ENCODE results near the gene TASOR2.

TASOR2 gene

DNA sequence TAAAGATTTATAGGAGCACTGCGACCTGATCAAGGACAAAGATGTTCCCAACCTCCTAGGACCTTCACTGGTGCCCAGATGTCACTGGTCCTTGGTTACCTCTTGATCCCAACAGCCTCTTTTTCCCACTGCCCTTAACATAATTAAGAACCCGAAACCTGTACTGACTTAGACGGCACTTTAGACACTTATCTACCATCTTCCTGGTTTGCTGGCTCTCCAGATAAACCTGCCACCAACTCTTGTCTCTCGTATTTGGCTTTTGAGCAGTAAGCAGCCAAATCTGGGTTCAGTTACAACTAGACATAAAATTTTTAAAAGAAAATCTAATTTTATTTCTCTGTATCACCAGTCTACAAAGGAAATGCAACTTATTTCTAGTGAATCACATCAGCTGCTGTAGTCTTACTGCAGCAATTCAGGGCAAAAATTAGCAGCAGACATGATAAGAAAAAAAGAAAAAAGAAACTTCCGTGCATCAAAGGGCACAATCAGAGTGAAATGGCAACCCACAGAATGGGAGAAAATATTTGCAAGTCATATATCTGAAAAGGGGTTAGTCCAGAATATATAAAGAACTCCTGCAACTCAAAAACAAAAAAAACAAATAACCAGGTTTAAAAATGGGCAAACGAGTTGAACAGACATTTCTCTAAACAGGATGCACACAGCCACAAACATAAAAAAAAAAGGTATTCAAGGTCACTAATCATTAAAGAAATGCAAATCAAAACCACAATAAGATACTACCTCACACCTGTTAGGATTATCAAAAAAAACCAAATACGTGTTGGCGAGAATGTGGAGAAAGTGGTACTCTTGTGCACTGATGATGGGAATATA lies 27.7 kb upstream of the TASOR2 start:
- no peak for DNase-seq

DNA sequence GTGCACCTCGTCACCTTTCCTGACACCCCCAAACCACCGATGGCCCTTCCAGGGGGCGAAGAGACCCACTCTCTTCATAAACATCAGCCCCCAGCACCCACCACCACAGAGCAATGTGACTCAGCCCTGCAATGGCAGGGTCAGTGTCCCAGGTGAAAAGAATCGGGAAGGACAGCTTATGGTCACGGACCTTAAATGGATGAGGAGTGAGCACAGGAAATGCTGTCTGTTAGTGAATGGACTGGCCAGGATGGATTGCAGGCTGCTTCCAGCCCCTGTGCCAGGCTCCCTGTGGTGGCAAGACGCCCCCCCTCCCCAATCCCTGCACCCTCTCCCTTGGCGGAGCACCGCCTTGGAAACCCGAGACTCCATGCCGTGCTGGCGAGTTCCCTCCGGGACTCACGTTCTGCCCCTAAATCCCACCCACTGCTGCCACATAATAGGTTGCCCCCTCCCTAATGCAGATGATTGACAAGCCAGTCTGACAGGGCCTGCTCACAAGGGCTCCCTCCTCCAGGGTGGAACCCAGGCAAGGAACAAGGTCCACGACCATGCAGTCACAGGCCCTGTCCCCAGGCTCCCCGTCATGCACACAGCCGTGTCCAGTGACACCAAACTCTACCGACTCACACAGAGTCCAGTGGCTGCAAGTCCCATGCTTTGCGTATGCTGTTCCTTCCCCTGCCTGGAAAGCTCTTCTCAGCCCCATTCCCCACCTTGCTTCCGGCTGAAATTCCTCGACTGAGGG lies 25.6 kb upstream of the TASOR2 start:
- no peak for DNase-seq

DNA sequence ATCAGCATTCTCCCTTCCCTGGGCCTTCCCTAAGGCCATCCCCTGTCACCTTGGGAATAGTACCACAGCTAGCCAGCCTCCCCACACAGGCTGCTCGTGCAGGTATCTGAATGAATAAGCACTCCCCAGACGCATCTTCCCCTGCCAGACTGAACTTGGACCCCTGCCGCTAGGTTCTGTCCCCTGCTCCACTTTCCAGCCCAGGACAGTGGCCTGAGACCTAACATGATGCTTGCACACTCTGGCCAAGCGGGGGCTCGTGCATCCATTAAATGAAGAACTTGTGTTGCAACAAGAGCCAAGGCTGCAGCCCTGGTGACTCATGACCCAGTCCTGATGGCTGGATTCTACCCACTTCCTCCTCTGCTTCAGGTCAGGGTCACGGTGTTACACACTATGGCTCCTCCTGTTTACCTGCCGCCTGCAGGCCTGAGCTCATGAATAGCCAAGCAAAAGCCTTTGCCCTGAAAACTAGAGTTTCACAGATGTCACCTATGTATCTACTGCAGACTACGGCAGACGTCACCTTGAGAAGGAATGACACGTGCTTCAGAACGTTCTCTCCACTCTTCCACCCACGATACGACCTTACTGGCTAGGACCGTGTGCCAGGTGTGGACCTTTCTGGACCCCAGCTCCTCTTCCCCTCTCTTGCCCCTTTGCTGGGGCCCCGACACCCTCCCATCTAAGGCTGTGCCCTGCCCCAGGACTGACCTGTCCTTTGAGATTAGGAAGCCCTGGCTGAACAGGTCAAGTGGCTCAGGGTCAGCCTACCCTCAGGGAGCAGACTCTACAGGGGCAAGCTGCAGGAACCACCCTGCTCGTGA lies 24.7 kb upstream of the TASOR2 start:
- no peak for DNase-seq

DNA sequence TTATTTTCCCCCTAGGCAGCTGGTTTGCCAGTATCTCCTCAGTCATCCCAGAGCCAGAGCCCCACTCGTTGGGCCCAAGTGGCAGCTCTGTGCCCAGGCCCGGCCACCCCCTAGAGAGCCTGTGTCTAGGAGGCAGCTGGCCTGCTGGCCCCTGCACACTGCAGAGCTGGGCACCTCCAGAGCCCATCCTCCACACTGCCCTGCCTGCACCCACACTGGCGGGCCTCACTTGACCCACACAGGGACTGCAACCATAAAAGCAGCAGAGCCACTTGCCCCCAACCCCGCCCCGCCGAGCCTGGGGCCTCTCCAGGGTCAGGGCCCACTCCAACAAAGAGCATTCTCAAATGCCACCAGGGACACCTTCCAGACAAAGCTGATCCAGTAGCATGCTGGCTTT lies 23.6 kb upstream of the TASOR2 start:
- no peak for DNase-seq

DNA sequence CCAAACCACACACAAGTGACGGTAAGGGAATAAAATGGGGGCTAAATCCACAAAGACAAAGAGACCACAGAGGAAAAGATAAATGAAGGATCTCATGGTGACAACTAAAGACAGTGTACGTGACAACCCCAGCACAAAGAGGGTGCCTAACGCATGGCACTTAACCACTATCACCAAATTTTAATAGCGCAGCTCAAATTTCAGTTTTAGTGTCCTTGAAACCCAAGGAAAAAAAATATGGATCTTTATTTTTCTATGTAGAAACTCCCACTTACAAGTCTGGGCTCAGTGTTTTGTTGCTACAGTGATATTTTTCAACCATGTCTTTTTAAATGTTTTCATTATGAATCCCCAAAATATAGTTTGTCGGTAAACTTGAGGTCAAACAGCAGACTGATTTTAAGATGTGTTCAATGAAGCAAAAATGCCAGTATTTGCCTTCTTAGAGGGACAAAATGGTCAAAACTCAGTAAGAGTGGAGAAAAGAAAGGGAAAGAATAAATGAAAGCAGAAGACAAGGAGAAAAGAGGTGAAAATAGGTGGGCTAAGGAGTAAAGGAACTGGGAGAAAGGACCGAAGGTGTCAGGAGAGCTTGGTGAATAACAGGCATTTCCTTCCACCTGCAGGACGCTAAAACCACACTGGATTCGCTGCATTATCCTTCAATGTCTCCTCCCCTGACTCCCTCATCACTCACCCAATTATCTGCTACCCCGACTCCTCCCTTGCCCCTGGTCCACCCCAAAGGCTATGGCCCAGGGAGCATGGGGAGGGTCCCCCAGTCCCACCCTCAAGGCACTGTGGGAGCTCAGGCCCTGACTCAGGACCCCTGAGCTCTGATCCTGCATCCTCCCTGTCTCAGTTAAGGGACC lies 21.7 kb upstream of the TASOR2 start:
- no peak for DNase-seq

DNA sequence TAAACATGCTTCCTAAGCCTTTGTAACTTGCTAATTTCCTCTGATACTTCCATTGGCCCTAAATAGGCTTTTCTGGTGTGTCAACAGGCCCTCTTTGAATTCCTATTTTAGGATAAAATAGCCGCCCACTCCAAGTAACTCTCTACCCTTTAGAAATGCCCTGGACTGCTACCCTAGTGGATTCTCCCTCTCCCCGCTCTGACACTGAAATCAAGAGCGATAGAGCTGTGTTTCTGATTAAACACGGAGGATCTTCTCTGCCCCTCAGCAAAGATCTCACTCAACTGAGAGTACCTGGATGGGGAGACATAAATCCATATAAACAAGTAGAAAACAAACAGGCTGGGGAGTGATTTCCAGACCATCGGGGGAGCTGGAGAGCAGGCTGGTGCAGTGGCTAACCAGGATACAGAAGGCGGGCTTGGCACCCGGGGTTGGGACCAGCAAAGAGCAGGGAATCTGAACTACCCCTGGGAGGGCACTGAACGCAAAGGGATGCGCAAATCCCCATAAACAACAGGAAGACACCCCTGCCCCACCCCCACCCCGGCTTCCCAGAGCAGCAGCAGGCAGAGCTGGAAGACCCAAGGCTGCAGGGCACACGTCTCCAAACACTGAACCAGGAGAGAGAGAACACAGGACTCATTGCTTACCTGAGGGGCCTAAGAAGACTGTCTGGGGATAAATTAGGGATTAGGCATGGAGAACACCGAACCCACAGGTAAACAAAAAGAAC lies 20.8 kb upstream of the TASOR2 start:
- DNase-seq = no peak

DNA sequence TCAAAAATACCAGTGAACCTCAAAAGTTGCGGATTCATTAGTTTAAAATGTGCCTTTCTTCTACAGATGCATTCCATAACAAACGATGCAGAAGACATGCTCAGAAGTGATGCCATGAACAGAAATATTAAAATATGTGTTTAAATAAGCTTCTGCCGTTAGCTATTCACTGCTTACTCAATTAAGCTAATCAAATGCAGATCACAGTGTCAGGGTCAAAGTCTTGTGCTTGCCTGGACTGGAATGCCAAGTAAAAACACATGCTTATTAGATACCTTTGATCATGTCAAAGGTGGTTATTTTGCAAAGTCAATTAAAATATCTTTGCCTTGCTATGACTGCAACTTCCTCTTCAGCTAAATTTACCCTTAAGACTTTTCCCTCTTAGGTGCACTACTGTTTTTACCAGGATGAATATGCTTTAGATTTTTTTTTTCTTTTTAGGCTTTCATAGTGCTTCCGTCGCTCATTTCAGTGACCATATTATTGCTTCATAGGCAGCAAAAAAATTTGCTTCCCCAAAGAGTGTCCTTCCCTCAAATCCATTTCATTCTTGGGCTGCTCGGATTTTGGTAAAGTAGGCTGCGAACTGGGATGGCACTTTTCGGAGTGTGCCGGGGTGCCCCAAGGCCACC lies 19.1 kb upstream of the TASOR2 start:
- no peak for DNase-seq

DNA sequence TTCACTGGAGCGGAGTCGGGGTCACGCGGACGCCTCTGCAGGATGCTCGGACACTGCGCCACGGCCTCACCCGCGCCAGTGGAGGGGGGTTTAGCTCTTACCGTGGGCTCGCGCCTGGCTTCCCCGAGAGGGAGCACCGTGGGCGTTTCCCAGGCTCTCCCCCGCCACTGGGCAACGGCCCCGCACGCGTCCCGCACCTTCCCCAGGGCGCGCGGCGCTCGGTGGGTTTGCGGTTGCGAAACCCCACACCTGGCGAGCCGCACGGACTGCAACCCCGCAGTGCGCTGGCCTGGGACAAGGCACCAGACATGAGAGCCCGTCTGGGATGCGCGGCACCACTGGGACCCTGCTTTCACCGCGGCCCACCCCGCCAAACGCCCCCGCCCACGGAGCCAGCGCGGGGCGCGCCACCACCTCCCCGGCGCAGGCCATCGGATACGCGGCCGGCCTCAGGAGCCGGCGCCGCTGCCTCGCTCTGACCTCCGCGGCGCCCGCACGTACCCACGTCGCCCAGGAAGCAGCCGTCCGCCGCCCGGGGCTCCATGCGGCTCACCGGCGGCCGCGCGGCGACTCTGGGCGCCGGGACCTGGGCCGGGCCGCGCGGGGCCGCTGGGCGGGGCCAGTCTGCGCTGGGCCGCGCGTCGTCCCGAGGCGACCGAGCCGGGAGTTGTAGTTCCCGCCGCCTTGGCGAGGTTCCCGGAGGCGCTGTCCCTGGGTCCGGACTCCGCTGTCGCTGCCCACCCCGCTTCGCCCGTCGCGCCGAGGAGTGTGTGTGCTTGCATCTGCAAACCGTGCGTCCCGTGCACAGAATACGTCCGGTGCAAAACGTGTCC lies 18.4 kb upstream of the TASOR2 start, which contains the start of gene ASB13:
ASB13 (minus strand) TSS at position 588 of the 833 bp plus-strand sequence; CDS start at position 544, 44 bp downstream.
- DNase-seq = peak; percentile 67

DNA sequence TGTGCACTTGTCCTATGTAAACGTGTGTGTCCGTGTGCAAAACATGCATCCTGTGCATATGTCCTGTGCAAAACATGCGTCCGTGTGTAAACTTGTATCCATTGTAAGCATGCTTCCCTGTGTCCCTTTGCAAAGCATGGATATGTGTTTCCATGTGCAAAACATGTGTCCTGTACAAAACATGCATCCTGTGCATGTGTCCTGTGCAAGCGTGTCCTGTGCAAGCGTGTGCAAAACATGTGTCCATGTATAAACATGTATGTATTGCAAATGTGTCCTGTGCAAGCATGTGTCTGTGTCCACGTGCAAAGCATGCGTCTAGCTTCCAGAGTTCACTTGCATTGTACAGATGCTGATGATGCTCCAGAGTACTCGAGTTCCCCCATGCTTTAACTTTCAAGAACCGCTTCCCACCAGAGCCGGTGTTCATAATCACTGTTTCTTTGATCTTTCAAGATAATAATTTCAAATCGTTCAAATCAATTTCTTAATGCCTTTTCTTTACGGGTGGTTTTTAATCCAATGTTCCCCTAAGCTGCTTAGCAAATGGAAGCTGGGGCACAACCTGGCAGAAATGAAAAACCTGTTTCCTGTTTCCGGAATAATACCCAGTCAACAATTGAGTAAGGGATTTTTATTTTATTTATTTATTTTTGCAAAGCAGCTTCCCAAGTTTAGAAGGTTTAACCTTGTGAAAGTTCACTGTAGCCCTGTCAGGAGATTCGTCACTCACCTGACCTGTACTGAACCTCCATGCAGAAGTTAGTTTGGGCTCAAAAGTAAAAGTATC lies 17.6 kb upstream of the TASOR2 start:
- no peak for DNase-seq

DNA sequence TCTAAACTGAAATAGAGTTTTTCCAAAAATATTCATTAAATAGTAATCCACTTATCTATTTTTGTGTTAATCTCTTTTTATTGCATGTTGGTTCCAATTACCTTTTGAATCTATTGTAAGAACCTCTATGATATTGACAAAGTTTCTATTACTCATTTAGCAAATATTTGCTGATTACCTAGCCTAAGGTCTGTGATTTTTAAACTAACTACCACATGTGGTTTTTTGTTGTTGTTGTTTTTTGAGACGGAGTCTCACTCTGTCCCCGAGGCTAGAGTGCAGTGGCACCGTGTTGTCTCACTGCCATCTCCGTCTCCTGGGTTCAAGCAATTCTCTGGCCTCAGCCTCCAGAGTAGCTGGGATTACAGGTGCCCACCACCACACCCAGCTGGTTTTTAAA lies 16.2 kb upstream of the TASOR2 start:
- DNase-seq = peak; percentile 25

DNA sequence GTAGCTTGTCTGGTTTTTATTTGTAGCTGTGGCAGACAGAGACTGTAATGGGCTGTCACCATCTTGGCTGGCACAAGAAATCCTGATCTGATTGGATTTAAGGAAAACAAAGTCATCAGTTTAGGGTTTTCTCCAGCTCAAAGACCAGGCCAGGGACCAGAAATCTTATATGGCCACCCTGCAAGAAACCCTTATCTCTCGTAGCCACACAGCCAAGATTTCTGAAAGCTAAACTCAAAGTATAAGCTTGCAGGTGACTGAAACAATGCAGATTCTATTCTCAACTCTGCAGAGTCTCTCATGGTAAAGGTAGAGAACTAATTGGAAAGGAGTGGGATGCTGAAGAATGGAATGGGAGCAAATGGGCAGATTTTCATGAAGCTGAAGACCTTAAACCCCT lies 15.0 kb upstream of the TASOR2 start:
- no peak for DNase-seq

DNA sequence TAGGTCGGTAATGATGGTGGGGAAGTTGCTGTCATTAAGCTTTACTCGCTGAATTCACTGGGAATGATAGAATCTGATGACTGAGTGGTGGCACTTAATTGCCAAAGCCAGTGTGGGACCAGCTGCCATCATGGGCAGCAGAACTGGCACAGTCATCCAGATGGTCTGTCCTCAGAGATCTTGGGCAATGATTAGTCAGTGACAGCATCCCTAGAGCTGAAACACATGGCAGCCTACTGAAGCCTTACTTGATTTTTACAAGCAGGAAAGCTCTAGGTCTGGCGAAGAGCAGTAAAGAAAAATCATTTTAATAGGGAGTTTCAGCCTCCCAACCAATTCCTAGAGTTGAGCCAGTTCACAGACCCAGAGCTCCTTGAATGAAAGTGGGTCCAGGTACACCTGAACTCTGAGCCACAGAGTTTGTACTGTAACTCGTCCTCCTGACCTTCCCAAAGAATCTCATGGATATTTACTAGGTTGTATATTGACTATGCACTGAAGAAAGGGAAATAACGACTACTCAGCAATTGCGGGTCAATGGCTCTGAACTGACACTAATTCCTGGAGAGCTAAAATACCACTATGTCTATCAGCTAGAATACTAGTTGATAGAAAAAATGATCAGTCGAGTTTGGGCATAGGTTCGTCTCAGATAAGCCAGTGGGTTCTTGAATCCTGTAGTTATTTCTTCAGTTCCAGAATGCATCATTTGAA lies 13.8 kb upstream of the TASOR2 start:
- no peak for DNase-seq

DNA sequence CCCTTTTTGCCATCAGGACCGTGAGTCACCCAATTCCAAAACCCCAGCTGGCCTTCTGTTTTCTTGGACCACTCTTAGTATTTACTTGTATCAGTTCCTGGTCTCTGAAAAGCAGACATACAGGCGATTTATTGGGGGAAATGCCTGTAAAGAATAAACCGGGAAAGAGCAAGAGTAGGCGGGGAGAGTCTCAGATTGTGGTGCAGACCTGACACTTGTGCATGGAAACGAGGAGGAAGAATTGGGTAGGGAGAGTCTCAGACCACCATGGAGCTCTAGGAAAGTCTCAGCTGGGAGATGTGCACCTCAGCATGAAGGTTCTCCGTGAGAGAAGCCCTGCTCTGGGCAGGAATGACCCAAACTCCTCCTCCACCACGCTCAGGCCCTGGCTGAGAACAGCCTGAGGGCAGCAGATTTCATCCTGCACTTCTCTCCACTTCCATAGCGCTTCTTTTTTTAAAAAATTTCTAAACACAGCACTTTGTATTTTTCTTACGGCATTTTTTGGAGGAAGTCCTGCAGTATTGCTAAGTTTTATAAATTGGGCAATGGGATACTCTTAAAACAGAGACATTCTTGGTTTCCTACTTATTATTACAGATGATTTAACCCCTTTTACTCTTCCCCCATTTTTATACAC lies 6.1 kb upstream of the TASOR2 start:
- DNase-seq = no peak

DNA sequence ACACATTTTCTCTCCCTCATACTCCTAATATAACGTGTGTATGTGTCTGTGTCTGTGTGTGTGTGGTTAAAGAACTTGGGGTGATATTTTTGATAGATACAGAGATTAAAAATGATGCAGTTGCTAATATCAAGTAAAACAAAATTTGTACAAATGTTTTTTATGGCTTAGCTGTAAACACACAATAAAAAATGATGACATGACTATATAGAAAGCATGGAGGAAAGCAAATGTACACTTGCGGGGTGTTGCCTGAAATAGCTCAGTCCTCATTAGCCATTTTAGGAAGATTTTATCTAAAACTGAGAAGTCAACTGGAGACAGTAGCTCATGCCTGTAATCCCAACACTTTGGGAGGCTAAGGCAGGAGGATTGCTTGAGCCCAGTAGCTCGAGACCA lies 5.6 kb upstream of the TASOR2 start:
- no peak for DNase-seq

DNA sequence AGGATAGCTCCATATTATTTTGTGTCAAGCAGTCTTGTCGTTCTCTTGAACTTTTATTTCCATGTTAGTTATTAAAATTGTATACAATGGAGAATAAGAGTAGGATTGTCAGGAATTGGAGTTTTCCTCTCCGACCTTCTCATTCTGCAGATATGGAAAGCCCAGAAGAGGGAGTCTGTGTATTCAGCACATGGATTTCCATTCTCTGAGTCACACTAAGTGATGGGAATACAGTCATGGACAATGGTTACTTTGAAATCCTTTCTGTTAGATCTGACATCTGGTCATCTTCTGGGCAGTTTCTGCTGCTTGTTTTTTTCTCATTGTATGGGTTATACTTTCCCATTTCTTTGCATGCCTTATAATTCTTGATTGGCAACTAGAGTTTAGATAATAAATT lies 5.0 kb upstream of the TASOR2 start:
- no peak for DNase-seq

DNA sequence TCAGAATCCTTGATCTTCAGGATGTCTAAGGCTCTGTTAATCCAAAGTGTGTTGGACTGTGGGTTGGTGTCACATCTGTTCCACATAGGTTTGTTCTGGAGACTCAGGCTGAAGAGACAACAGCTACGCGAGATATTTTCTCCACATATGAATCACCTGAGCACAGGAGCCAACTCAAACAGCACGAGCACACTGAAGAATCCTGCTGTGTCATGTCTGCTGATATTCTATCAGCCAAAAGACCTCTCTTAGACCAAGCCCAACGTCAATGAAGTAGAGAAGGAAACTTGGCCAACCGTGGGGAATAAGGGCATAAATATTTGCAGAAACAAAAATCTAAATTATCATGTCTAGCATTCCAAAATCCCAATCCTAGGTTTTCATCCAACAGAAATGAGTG lies 2.7 kb upstream of the TASOR2 start:
- no peak for DNase-seq

DNA sequence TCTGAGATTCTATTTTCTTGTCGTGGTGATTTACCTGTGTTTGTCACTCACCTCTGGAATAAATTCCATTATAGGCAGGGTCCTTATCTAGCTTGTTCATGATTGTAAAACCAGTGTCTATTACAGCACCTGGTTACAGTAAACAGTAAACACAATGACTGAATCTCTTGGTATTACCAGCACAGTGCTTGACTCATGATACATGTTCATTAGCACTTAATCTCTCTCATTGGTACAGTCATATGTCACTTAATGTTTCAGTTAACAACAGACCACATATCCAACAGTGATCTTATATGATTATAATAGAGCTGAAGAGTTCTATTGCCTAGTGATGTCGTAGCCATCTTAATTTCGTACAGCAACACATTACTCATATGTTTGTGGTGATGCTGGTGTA lies 1.6 kb upstream of the TASOR2 start:
- DNase-seq = no peak

Data from NCI-H146 (cell line).